ENCODE results near the gene MYH15.

- TF ChIP-seq CTCF (IDR thresholded peaks at IDR 0.05) (no peak), POLR2A (IDR thresholded peaks at IDR 0.05) (no peak)
These were observed 155.8 kb downstream of the MYH15 start for GRCh38 chr3:108354562-108354961.

Measured in adrenal gland (tissue), 5 donors.